KMS-11 (cell line): ENCODE data around the gene GRHL3.

ENCODE experiments used
- H2AFZ ChIP-seq: fragments of 200-600 bp; sonication (generic); 2 replicates; pipeline ENCODE4 v1.6.1; 2016; ENCODE audit warnings: antibody characterized with exemption, mixed run types, low read depth
- H3K27ac ChIP-seq: fragments of 200-600 bp; sonication (generic); 2 replicates; pipeline ENCODE4 v1.6.1; 2016; ENCODE audit warnings: mild to moderate bottlenecking, mixed run types
- H3K27me3 ChIP-seq: fragments of 200-600 bp; sonication (generic); 2 replicates; pipeline ENCODE4 v1.6.1; 2017; ENCODE audit warnings: mild to moderate bottlenecking, low read depth, mixed run types, moderate library complexity; ENCODE audit not compliant: insufficient read depth
- H3K36me3 ChIP-seq: fragments of 200-600 bp; sonication (generic); 2 replicates; pipeline ENCODE4 v1.6.1; 2017; ENCODE audit warnings: mild to moderate bottlenecking, mixed run types; ENCODE audit not compliant: insufficient read depth
- H3K4me1 ChIP-seq: fragments of 200-600 bp; sonication (generic); 2 replicates; pipeline ENCODE4 v1.6.1; 2016; ENCODE audit warnings: mild to moderate bottlenecking, low read depth, mixed run types; ENCODE audit not compliant: poor library complexity, severe bottlenecking
- H3K4me2 ChIP-seq: fragments of 200-600 bp; sonication (generic); 2 replicates; pipeline ENCODE4 v1.7.0; 2016; ENCODE audit warnings: mild to moderate bottlenecking, mixed run types
- H3K4me3 ChIP-seq: fragments of 200-600 bp; sonication (generic); IDR thresholded peaks from 2 replicates; pipeline ENCODE4 v1.6.1; 2017; ENCODE audit warnings: low read depth, low read length, mixed read lengths; ENCODE audit not compliant: insufficient read depth
- H3K79me2 ChIP-seq: fragments of 200-600 bp; sonication (generic); 2 replicates; pipeline ENCODE4 v1.6.1; 2016; ENCODE audit warnings: low read depth, mixed run types; ENCODE audit not compliant: insufficient read depth
- H3K9ac ChIP-seq: fragments of 200-600 bp; sonication (generic); 2 replicates; pipeline ENCODE4 v1.6.1; 2016; ENCODE audit warnings: mild to moderate bottlenecking, mixed run types
- H4K20me1 ChIP-seq: fragments of 200-600 bp; sonication (generic); 2 replicates; pipeline ENCODE4 v1.6.1; 2016; ENCODE audit warnings: mild to moderate bottlenecking, mixed run types; ENCODE audit not compliant: insufficient read depth
- CTCF ChIP-seq: fragments of 200-600 bp; sonication (generic); conservative IDR thresholded peaks from 2 replicates; pipeline ENCODE4 v1.6.1; 2017; ENCODE audit warnings: low read depth, mild to moderate bottlenecking, antibody characterized with exemption, low read length, moderate library complexity, mixed read lengths

The GRHL3 gene

GRCh38 chr1:24327486-24327885 is 8.3 kb downstream of the GRHL3 start:
- H2AFZ ChIP-seq: no peak overlapping the region
- no peaks in the 10 kb centered on the region for H4K20me1 ChIP-seq
- H3K27ac ChIP-seq: no peak overlapping the region
- H3K4me3 ChIP-seq: no peak overlapping the region
- TF ChIP-seq CTCF: no peak
- H3K4me1 ChIP-seq: peaks cover 14% of the 10 kb centered on the region
- H3K79me2 ChIP-seq: no peaks in the 10 kb centered on the region
- no peak overlapping the region for H3K4me2 ChIP-seq
- peaks cover 22% of the 10 kb centered on the region for H3K27me3 ChIP-seq
- no peaks in the 10 kb centered on the region for H3K36me3 ChIP-seq
- no peak overlapping the region for H3K9ac ChIP-seq

- H3K4me3 ChIP-seq: no peak overlapping the region
- H3K36me3 ChIP-seq: no peaks in the 10 kb centered on the region
- no peak overlapping the region for H3K27ac ChIP-seq
- no peaks in the 10 kb centered on the region for H3K79me2 ChIP-seq
- H3K9ac ChIP-seq: no peak overlapping the region
- H2AFZ ChIP-seq: no peak overlapping the region
- no peaks in the 10 kb centered on the region for H4K20me1 ChIP-seq
- peaks cover 22% of the 10 kb centered on the region for H3K27me3 ChIP-seq
- no peak for TF ChIP-seq CTCF
- no peak overlapping the region for H3K4me2 ChIP-seq
- peaks cover 10% of the 10 kb centered on the region for H3K4me1 ChIP-seq
These were observed 8.7 kb downstream of the GRHL3 start for GRCh38 chr1:24327891-24328290.

DNA sequence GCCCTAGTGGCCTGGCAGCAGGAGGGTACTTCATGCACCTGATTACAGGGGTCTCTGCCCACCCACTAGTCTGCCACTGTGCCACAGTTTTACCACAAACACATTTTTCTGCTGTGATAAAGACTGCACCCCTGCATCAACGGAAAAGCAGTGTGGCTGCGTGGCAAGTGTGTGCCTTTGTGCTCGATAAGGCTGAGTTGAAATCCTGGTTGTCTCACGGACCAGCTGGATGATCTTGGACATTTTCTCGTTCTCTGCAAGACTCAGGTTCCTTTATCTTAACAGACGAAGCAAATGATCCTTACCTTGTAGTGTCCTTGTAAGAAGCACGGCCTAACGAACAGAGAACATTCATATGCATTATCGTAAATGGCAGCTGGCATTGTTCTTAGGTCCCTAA is 10.2 kb downstream of the GRHL3 start:
- H3K4me1 ChIP-seq: no peaks in the 10 kb centered on the region
- no peak overlapping the region for H3K9ac ChIP-seq
- H3K36me3 ChIP-seq: no peaks in the 10 kb centered on the region
- H3K27ac ChIP-seq: no peak overlapping the region
- H3K79me2 ChIP-seq: no peaks in the 10 kb centered on the region
- no peak overlapping the region for H3K4me3 ChIP-seq
- H4K20me1 ChIP-seq: no peaks in the 10 kb centered on the region
- no peak for TF ChIP-seq CTCF
- H2AFZ ChIP-seq: no peak overlapping the region
- H3K27me3 ChIP-seq: peaks cover 13% of the 10 kb centered on the region; the same call in 1 of the 2 replicates
- H3K4me2 ChIP-seq: no peak overlapping the region

DNA sequence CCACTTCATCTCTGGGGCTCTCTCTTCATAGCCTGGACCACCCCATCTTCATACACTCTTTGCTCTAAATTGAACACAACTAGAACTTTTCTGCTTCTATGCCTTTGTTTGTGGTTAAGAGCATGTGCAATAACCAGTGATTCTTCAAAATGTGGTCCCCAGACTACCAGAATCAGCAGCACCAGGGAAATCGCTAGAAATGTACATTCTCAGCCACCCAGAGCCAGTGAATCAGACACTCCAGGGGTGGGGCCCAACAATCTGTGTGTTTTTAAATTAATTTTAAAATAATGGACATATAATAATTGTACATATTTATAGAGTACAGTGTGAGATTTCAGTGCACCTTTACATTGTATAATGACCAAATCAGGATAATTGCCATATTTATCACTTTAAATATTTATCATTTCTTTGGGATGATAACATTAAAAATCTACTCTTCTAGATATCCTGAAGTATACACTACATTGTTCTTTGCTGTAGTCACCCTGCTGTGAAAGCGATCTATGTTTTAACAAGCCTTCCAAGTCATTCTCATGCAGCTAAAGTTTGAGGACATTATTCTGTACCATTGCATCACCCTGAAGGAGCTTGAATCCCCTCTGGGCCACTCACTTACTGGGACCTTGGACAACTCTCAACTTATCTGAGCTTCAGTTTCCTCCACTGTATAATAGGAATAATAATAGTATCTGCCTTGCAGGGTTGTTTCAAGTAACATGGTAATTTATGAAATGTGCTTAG is 10.8 kb downstream of the GRHL3 start:
- H2AFZ ChIP-seq: no peak overlapping the region
- H3K4me3 ChIP-seq: no peak overlapping the region
- TF ChIP-seq CTCF: no peak
- H3K27ac ChIP-seq: no peak overlapping the region
- H4K20me1 ChIP-seq: no peaks in the 10 kb centered on the region
- no peaks in the 10 kb centered on the region for H3K79me2 ChIP-seq
- H3K36me3 ChIP-seq: no peaks in the 10 kb centered on the region
- no peak overlapping the region for H3K4me2 ChIP-seq
- no peak overlapping the region for H3K9ac ChIP-seq
- no peaks in the 10 kb centered on the region for H3K4me1 ChIP-seq
- H3K27me3 ChIP-seq: peaks cover 10% of the 10 kb centered on the region; the same call in 1 of the 2 replicates
